Stimulated activated effector memory CD8-positive, alpha-beta T cell treated with anti-CD3 and anti-CD28 coated beads, Interleukin-12 subunit alpha, Interleukin-12 subunit beta, amount 100 ng/mL, for 72 hours (primary cell): ENCODE measurements around the gene PCNX4.

Experiments
- ATAC-seq: fragments of 150-1000 bp; cut with Tn5 transposase; 2 replicates; pipeline ENCODE4 v1.10.0; 2021
- DNase-seq, 2 donors: peaks; one replicate each; pipeline ENCODE4 v3.0.0; 2021 to 2022; ENCODE audit warnings: low spot score in 2 of 2
- H3K27ac Mint-ChIP-seq: one replicate; pipeline ENCODE4 v1.8.0; 2022; ENCODE audit warnings: mild to moderate bottlenecking, mixed read lengths
- H3K36me3 Mint-ChIP-seq: one replicate; pipeline ENCODE4 v1.8.0; 2022; ENCODE audit warnings: mild to moderate bottlenecking, mixed read lengths
- H3K4me1 Mint-ChIP-seq: one replicate; pipeline ENCODE4 v1.8.0; 2022; ENCODE audit warnings: mixed read lengths
- H3K4me3 Mint-ChIP-seq: one replicate; pipeline ENCODE4 v1.8.0; 2022; ENCODE audit warnings: mild to moderate bottlenecking, mixed read lengths
- H3K9me3 Mint-ChIP-seq: one replicate; pipeline ENCODE4 v1.8.0; 2022; ENCODE audit warnings: mixed read lengths

The PCNX4 gene

DNA sequence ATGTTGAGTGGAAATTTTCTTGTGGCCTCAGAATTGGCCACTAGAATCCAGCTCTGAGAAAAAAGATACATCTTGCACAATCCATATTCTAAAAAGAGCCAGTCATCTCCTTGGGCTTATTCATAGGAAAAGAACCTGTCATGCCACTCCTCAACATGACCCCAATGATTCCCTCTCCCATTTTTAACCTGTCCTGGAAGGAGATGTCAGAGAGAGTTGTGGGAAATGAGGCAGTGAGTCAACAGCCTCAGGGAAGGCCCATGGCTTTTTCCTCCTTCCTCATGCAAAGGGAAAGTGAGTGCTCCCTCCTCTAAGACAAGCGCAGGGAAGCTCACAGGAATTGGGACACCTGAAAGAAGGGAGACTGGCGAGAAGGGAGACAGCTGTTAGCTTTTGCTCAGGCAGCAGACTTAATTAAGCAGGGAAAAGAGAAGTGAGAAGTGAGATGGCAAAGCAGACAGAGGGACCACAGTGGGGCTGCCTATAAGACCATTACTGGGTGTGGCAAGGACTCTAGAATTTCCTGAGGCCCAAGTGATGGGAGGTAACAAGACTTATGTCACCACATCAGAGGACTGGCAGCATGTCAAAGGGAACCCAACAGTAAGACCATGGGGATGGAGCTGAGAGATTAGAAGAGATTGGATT lies 83.7 kb downstream of the PCNX4 start:
- H3K4me1 Mint-ChIP-seq = no peaks in the 10 kb centered on the region
- no peak for ATAC-seq

DNA sequence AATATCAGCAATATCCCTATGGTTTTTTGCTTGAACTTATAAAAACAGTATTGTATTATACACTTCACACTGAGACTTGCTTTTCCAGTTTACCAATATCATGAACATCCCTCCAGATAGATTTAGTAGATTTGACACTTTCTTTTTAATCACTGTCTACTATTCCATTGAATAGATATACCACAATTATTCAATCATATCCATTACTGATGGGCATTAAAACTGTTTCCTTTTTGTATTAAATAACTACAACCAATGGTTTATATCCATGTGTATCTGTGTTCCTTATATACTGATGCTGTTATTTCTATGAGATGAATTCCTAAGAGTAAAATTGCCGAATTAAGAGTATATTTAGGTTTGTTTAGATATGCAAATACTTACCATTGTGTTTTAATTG lies 86.4 kb downstream of the PCNX4 start:
- DNase-seq = no peak
- no peak for ATAC-seq
- Mint-ChIP-seq H3K9me3 (no peaks in the 10 kb centered on the region), H3K4me1 (no peaks in the 10 kb centered on the region), H3K36me3 (no peaks in the 10 kb centered on the region), H3K27ac (no peak overlapping the region), H3K4me3 (no peak overlapping the region)

More for the DNA sequence above, 83.7 kb downstream of the PCNX4 start:
- H3K36me3 Mint-ChIP-seq = no peaks in the 10 kb centered on the region
- no peaks in the 10 kb centered on the region for H3K9me3 Mint-ChIP-seq
- no peak overlapping the region for H3K4me3 Mint-ChIP-seq
- no peak for DNase-seq
- no peak overlapping the region for H3K27ac Mint-ChIP-seq

DNA sequence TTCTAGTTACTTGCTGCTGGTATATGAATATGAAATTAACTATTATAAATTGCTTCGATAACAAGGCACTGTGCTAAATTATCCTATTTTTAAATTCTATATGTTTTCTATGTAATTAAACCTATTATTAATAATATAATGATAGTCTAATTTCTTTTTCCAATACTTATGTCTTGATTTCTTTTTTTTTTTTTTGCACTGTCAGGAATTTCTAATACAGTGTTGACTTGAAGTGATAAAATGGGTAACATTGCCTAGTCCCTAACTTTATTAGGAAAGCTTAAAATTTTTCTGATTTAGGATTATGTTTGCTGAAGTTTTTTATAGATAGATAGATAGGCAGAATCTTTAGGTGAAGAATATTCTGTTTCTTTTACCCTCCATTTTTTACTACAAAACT lies 87.1 kb downstream of the PCNX4 start:
- Mint-ChIP-seq H3K4me1 (peaks cover 5% of the 10 kb centered on the region), H3K4me3 (no peak overlapping the region), H3K27ac (no peak overlapping the region), H3K36me3 (no peaks in the 10 kb centered on the region), H3K9me3 (no peaks in the 10 kb centered on the region)
- ATAC-seq = no peak
- no peak for DNase-seq

DNA sequence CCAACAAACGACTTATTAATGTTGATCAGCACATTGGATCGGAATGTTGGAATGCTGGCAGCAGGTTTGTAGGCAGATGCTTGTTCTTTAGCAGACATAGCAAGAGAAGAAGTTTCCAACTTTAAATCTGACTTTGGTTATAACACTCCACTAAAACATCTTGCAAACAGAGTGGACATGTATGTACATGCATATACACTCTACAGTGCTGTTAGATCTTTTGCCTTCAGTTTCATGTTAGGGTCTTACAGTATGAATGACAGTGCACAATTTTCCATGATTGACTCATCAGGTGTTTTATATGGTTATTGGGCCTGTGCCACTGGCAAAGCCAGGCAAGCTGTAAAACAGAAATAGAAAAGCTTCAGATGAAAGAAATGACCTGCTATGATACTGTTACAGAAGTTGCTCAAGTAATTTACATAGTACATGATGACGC lies 87.7 kb downstream of the PCNX4 start:
- no peaks in the 10 kb centered on the region for H3K36me3 Mint-ChIP-seq
- DNase-seq (no peak), ATAC-seq (peak; percentile 54)
- H3K4me1 Mint-ChIP-seq = peaks cover 8% of the 10 kb centered on the region
- no peak overlapping the region for H3K27ac Mint-ChIP-seq
- H3K9me3 Mint-ChIP-seq = no peaks in the 10 kb centered on the region
- H3K4me3 Mint-ChIP-seq = no peak overlapping the region

DNA sequence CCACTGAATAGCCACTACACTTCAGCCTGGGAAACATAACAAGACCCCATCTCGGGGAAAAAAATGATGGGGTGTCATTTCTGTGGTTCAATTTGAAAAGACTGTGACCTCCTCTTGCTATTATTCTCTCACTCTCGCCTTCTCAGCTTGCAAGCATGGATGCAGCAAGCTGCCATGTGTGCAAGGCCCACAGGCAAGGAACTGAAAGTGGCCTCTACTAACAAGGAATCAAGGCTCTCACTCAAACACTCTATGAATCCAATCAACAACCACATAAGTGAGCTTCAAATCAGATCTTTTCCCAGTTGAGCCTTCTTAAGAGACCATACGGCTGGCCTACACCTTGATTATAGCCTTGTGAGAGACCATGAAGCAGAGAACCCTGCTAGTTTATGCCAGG lies 91.4 kb downstream of the PCNX4 start:
- Mint-ChIP-seq H3K4me3 (no peak overlapping the region), H3K36me3 (no peaks in the 10 kb centered on the region), H3K4me1 (peaks cover 8% of the 10 kb centered on the region), H3K9me3 (no peaks in the 10 kb centered on the region), H3K27ac (peak overlapping the region; percentile 79)
- DNase-seq (no peak), ATAC-seq (no peak)

DNA sequence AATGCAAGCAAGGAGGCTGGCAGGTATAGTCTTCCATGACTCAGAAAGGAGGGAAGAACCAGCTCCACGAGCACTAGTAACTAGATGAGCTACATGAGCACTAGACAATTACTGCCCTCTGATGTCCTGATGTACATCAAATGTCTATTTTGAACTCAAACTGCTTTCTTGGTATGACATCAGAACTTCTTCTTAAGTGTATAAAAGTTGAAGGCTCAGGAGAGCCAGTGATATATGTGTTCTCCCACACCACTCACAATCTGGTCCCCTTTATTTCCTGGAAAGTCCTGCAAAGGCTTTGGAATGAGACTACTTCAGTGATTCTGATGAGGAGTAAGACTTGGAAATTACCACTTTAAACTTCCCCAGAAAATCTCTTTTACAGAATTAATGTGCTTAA lies 92.0 kb downstream of the PCNX4 start:
- Mint-ChIP-seq H3K27ac (peak overlapping the region; percentile 79), H3K4me1 (peaks cover 8% of the 10 kb centered on the region), H3K9me3 (no peaks in the 10 kb centered on the region), H3K36me3 (no peaks in the 10 kb centered on the region), H3K4me3 (peak overlapping the region; percentile 61)
- peak; percentile 84 for ATAC-seq
- no peak for DNase-seq

DNA sequence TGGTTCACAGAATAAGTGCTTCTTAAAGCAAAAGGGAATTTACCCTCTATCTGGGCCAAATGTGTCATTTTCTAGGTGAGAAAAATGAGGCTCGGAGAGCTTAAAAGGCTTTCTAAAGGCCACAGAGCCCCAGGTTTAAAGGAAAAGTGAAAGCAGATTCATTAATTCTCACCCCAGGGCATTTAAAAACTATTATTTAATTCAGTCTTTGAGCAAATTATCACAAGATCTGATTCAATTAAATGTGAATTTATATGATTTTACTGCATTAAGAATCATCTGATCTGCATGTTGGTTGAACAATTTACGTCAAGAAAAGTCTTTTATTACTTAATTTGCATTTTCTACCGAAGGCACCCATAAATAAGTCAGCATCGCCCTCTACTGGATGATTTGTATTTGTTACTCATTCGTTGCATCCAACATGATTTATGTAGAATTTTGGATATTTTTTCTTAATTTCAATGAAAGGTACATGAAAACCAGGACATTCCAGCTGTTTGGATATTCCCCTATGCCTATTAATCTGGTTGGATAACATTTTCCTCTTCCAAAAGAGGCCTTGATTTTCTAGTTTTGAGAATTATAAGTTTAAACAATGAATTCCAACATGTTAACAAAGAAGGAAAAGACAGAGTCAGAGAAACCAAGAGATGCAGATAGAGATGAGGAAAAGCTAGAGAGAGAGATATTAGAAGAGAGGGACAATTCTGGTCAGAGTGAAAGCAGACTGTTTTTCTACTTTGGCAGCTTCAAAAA lies 92.6 kb downstream of the PCNX4 start:
- Mint-ChIP-seq H3K27ac (peak overlapping the region; percentile 79), H3K36me3 (no peaks in the 10 kb centered on the region), H3K4me3 (peak overlapping the region; percentile 61), H3K9me3 (no peaks in the 10 kb centered on the region), H3K4me1 (peaks cover 8% of the 10 kb centered on the region)
- ATAC-seq = peak; percentile 81
- DNase-seq = no peak

DNA sequence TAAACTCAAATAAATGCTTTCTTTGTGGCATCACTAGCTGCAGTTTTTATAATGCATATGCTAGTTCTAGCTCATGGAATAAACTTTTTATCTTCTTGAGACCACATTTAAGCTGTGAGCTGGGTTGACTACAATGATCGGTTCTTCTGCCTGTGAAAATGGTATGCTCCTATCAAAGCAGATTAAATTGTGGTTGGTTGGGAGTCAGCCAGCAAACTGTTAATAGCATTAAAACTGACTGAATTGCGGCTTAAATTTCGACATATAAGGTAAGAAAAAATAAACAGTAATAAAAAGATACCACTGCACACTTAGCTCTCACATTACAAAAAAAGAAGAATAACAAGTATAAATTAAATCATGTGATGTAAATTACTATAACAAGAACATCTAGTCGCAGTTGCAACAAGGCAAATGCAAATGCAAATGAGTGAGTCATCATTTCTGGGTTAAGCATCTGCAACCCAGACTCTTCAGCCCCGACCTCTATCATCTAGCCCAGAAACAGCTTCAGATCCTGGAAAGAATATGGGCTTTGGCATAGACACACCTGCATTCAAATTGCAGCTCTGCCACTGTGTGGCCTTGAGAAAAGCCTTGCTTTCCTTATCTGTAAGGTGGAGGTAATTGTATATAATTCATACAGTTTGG lies 93.3 kb downstream of the PCNX4 start:
- Mint-ChIP-seq H3K9me3 (no peaks in the 10 kb centered on the region), H3K27ac (no peak overlapping the region), H3K4me3 (peak overlapping the region; percentile 61), H3K36me3 (no peaks in the 10 kb centered on the region), H3K4me1 (peaks cover 8% of the 10 kb centered on the region)
- ATAC-seq (no peak), DNase-seq (no peak)

DNA sequence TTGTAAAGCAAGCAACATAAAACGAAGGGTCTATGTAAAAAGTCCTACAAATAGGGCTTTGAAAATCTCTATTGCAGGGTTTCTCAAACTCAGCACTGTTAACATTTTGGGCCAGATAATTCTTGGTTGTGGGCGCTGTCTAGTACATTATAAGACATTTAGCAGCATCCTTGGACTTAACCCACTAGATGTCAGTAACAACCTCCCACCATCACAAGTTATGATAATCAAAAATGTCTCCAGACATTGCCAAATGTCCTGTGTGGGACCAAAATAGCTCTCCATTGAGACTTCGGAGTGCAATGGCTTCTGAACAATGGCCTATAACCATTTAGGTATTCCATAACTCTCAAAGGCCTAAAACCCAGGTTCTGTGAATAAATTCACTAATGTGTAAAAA lies 96.4 kb downstream of the PCNX4 start:
- no peak for DNase-seq
- no peaks in the 10 kb centered on the region for H3K9me3 Mint-ChIP-seq
- no peak overlapping the region for H3K27ac Mint-ChIP-seq
- H3K4me1 Mint-ChIP-seq = peaks cover 8% of the 10 kb centered on the region
- H3K36me3 Mint-ChIP-seq = no peaks in the 10 kb centered on the region
- H3K4me3 Mint-ChIP-seq = no peak overlapping the region
- ATAC-seq = no peak

DNA sequence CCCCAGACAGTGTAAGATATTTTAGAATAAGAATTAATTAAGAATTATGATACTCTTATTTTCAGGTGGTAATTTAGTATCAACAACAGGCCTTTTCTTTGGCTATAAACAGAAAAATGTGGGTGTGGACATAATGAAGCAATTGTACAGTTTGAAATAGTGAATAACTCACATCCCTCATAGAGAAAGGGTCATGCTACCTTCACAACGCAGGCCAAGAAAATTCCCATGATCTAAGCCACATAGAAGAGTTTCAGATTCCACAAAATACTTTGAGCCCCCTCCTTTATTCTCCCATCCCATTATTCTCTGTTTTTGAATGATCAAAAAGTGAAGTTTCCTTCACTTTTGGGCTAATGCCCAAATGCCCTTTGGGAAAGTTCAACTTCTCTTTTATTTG lies 97.0 kb downstream of the PCNX4 start:
- Mint-ChIP-seq H3K36me3 (no peaks in the 10 kb centered on the region), H3K4me1 (peaks cover 4% of the 10 kb centered on the region), H3K9me3 (no peaks in the 10 kb centered on the region), H3K4me3 (no peak overlapping the region), H3K27ac (no peak overlapping the region)
- DNase-seq (no peak), ATAC-seq (no peak)

DNA sequence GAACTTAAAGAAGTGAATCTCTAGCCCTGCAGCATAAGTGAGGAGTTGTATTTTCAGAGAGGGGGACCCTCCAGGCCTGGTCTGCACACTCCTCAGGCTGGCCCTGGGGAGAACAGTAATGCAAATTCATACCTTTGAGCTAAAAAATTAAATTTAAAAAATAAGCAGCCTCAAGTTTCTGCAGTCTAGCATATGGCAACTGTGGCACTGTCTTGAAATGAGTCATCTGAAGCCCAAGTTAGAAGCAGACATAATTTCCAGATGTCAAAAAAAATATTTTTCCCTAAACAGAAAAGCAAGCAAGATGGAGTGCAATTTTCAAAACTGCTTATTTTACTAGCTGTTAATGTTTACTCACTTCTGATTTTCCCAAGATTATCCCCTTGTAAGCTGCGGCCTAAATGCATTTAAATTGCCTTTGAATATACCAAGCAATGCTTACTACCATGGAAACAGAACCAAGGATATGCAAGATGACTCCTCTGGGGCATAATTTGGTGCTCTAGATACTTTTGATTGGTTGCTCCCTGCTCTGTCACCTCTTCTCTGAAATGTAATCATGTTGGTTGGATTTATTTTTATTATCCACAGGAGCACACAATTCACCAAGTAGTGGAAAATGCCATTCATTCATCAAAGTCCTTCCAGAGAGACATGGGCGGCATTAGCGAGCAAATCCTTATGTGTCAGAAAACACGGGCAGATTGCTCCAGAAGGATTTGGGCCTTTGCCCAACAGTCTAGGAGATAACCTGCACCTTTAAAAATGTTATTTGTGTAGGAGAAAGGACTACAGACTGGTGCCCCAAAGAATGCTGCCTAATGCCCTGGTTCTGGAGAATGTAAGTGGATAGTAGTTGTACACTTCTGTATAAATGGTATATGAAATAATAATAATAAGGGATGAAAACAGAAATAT lies 98.5 kb downstream of the PCNX4 start:
- DNase-seq (no peak), ATAC-seq (no peak)
- Mint-ChIP-seq H3K4me3 (no peak overlapping the region), H3K4me1 (no peaks in the 10 kb centered on the region), H3K36me3 (no peaks in the 10 kb centered on the region), H3K9me3 (no peaks in the 10 kb centered on the region), H3K27ac (no peak overlapping the region)

DNA sequence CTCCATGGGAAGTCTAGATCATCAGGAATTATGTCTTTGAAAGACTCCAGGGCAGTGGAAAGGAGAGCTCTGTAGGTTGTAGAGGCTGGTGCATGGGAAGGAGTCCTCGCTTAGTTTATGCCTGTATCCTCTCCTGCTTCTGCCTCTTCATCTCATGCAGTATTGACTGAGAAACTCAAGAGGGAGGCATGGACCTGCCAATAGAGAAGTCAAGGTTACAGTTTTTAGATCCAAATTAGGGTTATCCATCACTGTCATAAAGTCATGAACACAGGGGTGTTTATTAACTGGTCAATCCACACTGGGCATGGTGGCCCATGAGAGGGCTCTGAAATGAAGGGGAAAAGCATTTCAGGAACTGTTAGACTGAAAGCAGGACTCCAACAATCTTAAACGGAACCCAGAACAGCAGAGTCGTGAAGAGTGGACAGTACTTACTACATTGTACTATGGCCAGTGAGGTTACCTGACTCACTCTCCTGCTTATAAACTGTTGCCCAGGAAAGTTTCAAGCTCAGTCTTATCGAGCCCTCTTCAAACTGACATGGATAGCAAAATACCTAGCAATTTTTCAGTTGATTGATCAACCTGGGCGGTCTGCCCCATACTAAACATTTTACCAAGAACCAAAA lies 103.6 kb downstream of the PCNX4 start:
- H3K36me3 Mint-ChIP-seq = no peaks in the 10 kb centered on the region
- H3K4me1 Mint-ChIP-seq = no peaks in the 10 kb centered on the region
- ATAC-seq (peak; percentile 57), DNase-seq (no peak)
- no peak overlapping the region for H3K27ac Mint-ChIP-seq
- H3K4me3 Mint-ChIP-seq = no peak overlapping the region
- H3K9me3 Mint-ChIP-seq = peaks cover 10% of the 10 kb centered on the region

DNA sequence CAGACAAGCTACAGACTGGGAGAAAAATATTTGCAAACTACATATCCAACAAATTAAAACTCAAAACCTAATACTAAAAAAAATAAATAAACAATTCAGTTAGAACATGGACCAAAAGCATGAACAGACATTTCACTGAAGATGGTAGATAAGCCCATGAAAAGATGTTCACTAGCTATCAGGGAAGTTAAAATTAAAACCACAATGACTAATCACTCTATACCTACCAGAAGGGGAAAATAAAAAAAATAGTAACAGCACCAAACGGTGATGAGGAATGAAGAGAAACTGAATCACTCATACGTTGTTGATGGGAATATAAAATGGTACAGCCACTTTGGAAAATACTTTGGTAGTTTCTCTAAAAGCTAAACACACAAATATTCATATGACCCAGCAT lies 104.6 kb downstream of the PCNX4 start:
- DNase-seq = no peak
- ATAC-seq = peak; percentile 66
- H3K36me3 Mint-ChIP-seq = no peaks in the 10 kb centered on the region
- no peak overlapping the region for H3K27ac Mint-ChIP-seq
- peaks cover 10% of the 10 kb centered on the region for H3K9me3 Mint-ChIP-seq
- H3K4me1 Mint-ChIP-seq = no peaks in the 10 kb centered on the region
- H3K4me3 Mint-ChIP-seq = no peak overlapping the region

DNA sequence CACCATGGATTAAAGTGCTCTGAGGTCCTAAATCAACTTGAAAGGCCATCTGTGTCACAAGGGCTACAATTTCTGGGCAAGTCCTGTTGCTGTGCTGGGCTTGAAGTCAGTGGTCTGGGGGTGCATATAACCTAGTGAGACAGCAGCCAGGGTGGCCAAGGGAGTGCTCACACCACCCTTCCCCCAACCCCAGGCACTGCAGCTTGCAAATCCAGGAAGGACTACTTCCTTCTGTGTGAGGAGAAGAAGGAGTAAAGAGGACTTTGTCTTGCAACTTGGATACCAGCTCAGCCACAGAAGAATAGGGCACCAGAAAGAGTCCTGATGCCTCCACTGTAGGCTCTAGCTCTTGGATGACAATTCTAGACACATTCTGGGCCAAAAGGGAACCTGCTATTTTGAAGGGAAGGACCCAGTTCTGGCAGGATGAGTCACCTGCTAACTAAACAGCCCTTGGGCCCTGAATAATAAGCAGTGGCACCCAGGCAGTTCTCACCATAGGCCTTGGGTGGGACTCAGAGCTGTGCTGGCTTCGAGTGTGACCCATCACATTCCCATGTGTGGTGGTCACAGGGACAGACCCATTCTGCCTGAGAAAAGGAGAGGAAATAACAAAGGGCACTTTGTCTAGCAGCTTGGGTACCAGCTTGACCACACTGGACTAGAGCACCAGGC lies 106.0 kb downstream of the PCNX4 start:
- DNase-seq (no peak), ATAC-seq (no peak)
- H3K4me1 Mint-ChIP-seq = no peaks in the 10 kb centered on the region
- no peak overlapping the region for H3K4me3 Mint-ChIP-seq
- H3K36me3 Mint-ChIP-seq = no peaks in the 10 kb centered on the region
- H3K27ac Mint-ChIP-seq = no peak overlapping the region
- H3K9me3 Mint-ChIP-seq = peaks cover 10% of the 10 kb centered on the region
